GM10266 (cell line): ENCODE data around the gene VSIG10L2.

Source experiments
- DNase-seq: peaks from one replicate; pipeline ENCODE4 v3.0.0; 2012; ENCODE audit errors: extremely low spot score
- CTCF ChIP-seq: IDR thresholded peaks from 2 replicates; pipeline ENCODE4 v1.5.1; 2012; ENCODE audit warnings: mild to moderate bottlenecking, low read depth; ENCODE audit not compliant: control insufficient read depth, insufficient read depth; ENCODE audit errors: missing control alignments

VSIG10L2 gene

DNA sequence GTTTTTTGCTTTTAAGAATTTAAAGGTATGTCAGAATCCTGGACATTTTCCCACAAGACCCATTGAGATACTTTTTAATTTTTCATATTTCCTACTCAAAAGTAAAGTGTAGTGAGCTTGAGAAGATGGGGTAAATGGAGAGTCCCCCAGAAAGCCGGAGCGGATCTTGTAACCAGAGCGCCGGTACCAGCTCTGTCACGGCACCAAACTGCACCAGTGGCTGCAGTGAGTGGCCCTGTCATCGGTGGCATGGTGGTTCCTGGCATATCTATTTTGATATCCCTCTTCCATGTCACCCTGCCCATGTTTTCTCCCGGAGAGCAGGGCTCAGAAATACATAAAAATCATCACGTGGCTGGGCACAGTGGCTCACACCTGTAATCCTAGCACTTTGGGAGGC, 22.2 kb upstream of the VSIG10L2 start:
- no peak for DNase-seq
- TF ChIP-seq CTCF: no peak

DNA sequence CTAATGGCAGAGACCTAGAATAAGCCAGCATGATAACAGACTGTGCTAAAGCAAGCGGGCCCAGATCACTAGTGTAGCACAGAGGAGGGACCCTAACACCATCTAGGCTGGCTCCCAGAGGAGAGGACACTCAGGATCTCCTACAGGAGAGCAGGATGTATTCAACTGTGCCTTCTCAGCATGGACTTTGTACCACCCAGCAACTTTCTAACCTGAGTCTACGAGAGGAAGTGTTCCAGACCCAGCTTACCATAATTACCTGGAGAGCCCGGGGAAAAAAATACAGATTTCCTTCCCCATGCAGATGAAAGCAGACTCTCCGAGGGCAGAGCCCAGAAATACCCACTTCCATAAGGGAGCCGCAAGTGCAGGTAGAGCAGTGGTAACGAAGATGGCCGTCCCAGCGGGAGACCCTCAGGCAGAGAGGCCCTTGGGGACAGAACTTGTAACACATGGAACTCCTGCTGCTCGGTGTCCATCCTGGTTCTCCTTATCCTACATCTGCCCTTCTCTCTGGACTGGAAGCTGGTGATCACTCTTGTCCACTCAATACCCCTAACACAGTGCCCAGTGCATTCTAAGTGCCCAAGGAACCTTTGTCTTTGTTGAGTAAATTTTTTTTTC, 21.3 kb upstream of the VSIG10L2 start:
- TF ChIP-seq CTCF: no peak
- no peak for DNase-seq

- no peak for DNase-seq
- TF ChIP-seq CTCF: no peak
These were observed 20.6 kb upstream of the VSIG10L2 start for GRCh38 chr11:125925247-125925740.

- no peak for DNase-seq
- TF ChIP-seq CTCF: no peak
These were observed 20.0 kb upstream of the VSIG10L2 start for GRCh38 chr11:125925804-125926203.

DNA sequence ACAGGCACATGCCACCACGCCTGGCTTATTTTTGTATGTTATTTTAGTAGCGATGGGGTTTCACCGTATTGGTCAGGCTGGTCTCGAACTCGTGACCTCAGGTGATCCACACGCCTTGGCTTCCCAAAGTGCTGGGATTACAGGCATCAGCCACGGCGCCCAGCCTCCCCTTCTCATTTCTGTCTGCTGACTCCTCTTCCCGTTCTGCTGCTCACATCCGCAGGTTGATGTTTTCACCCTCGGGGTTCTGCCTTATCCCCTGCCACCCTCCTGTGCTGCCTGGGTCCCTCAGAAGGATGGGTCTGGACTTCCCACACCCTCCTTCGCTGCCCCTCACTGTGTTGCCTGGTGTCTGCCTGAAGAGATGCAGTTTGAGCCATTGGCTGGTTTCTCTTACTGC, 19.2 kb upstream of the VSIG10L2 start:
- TF ChIP-seq CTCF: no peak
- DNase-seq: no peak

DNA sequence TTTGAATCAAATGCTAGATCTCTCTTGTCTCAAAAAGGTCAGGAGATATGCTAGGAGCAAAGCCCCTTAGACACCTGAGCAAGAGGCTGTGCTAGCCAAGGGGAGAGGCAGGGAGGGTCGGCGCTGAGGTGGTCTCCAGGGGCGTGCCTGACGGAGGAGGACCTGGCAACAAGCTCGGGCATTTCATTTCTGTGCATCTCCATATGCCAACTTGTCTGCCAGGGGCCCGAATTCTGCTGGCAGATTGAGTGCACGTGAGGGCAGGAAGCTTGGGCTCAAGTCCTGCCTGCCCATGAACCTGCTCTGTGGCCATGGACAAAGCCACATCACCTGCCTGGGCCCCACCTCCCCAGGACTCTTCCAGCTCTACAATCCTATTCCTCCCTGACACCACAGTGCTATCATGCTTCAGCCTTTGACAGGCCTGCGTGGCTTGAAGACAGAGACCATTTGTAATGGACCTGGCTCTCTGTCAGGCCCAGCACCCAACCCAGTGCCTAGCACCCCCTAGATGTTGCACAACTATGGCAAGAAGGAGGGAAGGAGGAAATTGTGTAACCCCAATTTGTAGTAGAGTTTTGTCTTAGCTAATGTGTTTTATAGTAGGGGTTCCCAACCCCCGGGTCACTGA, 16.3 kb upstream of the VSIG10L2 start:
- TF ChIP-seq CTCF: no peak

GRCh38 chr11:125930076-125930450, 15.8 kb upstream of the VSIG10L2 start:
- no peak for DNase-seq
- TF ChIP-seq CTCF: no peak

More for the DNA sequence above, 16.3 kb upstream of the VSIG10L2 start:
- DNase-seq: no peak
